Fibroblast of skin of right biceps (primary cell): ENCODE data around the gene CPLX1.

Source experiments
- DNase-seq: peaks from one replicate; pipeline ENCODE4 v3.0.0-alpha.2; 2013

CPLX1 gene

GRCh38 chr4:825971-826330, at the start of gene CPLX1:
Gene CPLX1, minus strand, starts transcription at chr4:826129. Its CDS starts 1,607 bp downstream, at chr4:824522.
- peak; percentile 22 for DNase-seq

GRCh38 chr4:874971-875817, 49.3 kb upstream of the CPLX1 start:
- no peak for DNase-seq

DNA sequence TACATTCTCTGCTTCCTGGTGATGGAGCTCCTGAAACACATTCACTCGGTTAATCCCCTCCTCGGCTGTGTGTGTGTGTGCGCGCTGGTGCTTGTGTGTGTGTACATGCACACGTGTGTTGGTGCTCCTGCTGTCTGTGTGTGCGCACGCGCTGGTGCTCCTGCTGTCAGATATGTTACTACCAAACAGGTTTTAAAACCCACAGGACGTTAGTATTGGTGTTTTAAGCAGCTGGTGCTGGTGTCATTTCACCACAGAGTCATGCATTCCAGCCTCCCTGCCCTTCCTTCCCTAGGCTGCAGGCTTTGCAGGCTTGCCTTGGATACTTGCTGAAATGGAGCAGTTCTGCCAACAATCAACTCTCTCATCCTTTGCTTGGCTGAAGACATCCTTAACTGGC, 48.1 kb upstream of the CPLX1 start:
- no peak for DNase-seq

DNA sequence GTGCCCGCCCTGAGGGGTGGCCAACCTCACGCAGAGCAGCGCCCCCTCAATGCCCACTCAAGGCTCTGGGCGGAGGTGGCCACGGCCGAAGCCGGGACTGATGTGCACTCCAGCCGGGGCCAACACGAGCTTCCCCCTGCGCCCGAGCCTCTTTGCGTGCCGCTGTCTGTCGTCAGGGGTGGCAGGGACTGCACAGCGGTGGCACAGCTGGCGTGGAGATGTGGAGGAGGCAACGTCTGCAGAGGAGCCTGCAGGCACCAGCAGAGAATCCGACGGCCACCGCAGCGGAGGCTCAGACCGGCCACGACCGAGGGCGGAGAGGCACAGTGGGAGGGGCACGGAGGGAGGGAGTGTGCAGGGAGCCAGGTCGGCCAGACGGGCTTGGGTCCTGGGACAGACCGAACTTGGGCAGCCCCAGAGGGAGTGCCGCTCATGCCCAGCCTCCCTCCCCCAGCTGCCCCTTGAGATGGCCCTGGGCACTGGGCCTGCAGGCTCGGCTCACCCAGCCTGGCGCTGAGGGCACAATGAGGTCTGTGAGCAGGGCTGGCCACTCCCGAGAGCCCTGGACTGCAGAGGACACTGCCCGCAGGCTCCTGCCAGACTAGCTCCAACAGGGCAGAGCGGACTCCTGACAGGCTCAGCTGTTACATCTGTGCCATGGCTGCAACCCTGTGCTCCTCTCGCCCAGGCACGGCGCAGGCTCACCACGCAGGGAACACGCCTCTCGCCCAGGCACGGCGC, 46.5 kb upstream of the CPLX1 start:
- no peak for DNase-seq

GRCh38 chr4:871484-871883, 45.6 kb upstream of the CPLX1 start:
- no peak for DNase-seq

GRCh38 chr4:870951-871350, 45.0 kb upstream of the CPLX1 start:
- no peak for DNase-seq

- no peak for DNase-seq
These were observed 43.8 kb upstream of the CPLX1 start for GRCh38 chr4:869776-870175.

DNA sequence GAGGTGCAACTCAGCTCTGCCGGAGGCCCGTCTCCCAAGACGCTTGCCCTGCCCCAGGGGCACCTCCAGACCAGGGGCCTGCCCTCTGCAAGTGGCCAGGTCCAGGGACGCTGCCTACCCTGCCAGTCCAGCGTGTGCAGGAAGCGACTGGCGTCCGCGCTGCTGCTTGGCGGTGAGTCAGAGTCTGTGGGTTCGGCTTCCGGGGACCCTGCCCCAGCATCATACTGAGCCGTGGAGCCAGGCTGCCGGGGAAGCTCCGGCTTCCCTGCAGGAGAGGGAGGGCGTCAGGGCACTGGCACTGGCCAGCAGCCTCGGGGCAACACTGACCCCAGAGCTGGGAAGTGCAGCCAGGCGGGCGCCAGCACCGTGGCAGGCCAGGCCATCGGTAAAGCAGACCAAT, 42.5 kb upstream of the CPLX1 start:
- DNase-seq: no peak

- DNase-seq: no peak
These were observed 41.8 kb upstream of the CPLX1 start for GRCh38 chr4:867526-868250.

DNA sequence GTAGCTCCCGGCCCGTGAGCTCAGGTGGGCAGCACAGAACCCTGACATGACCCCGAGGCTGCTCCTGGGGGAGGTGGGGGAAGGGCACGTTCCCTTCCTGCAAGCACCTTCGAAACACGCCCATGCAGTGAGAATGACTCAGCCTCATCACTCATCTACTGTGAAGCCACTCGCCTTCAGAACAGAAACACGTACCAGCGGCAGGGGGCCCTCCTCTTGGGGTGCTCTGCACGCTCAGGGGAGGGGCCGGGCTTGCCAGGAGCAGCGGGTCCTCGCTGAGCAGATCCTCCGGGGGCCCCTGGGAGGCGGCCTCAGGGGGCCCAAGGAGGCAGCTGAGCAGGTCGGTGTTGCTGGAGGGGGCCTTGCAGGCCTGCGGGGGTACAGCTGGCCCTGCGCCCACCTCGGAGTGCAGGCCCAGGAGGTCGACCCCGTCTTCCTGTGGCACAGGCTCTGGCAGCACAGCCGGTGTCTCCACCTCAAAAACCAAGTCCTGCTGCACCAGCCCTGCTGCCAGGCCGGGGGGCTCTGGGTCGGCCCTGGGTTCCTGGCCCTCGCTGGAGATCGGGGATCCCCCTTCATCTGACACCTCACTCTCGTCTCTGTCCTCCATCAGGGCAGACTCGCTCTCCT, 40.9 kb upstream of the CPLX1 start:
- peak; percentile 4 for DNase-seq

DNA sequence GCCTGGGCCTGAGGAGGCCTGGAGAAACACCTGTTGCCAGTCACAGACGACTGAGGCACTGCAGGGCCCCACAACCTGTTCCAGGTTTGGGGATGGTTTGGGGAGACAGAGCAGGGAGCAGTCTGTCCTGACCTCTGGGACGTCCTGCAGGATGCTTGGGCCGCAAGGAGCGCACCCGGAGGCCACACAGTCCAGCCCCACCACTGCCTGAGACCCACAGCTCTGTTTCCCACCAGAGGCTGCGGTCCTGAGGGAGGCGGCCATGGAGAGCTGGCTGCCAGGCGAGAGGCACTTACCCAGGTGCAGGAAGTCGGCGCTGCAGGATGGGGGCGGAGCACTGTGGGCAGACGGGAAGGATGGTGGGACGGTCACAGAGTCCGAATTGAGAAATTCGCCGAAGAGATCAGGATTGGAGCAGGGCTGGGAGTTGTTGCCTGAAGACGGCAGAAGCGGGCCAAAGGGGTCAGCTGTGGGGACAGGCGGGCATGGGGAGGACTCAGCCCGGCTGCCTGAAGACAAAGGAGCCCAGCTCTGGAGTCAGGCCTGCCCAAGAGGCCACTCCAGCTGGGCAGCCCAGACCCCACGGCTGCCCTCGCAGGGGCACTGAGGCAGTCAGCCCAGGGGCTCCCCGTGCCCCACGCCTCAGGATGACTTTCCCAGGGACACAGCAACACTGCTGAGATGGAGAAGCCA, 40.3 kb upstream of the CPLX1 start:
- no peak for DNase-seq

- DNase-seq: no peak
These were observed 39.6 kb upstream of the CPLX1 start for GRCh38 chr4:865572-865971.

GRCh38 chr4:865121-865465, 39.2 kb upstream of the CPLX1 start:
- no peak for DNase-seq

DNA sequence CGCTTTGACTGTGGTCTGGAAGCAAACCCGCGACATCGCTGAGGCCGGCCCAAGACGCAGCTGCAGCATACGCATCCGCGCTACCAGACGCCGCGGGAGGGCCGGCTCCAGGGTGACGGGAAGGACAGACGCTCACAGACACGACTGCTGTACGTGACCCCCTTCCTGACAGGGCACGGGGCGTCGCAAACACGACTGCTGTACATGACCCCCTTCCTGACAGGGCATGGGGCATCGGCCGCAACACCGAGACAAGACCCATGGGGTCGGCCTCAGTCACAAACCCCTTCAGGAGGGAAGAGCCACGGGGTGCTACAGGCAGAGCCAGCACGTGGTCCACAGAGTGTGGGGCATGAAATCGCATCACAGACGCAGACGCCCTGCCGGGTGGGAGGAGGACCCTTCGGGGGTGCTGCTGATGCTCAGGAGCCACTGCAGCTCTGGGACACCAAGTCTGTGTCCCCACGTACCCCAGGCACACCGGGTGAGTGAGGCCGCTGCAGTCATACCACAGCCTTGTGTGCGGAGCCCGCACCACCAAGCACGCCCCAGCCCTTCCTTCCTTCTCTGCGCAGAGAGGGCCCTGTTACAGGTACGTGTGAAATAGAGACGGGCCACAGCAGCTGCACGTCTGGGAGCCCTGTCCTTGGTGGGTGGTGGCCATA, 38.7 kb upstream of the CPLX1 start:
- no peak for DNase-seq

DNA sequence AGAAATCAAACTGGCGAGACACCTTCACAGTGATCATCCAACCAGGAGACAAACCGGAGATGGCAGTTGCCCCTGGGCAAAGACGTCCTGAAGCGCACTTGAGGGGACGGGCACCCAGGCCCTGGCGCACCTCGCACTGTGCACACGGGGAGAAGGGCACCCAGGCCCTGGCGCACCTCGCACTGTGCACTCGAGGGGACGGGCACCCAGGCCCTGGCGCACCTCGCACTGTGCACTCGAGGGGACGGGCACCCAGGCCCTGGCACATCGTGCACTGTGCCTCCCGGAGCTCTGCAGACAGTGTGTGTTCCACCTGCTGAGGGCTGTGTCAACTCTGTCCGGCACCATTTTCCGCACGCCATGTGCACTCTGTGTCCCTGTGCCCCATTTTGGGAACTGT, 34.6 kb upstream of the CPLX1 start:
- no peak for DNase-seq

GRCh38 chr4:859496-859895, 33.6 kb upstream of the CPLX1 start:
- DNase-seq: no peak

DNA sequence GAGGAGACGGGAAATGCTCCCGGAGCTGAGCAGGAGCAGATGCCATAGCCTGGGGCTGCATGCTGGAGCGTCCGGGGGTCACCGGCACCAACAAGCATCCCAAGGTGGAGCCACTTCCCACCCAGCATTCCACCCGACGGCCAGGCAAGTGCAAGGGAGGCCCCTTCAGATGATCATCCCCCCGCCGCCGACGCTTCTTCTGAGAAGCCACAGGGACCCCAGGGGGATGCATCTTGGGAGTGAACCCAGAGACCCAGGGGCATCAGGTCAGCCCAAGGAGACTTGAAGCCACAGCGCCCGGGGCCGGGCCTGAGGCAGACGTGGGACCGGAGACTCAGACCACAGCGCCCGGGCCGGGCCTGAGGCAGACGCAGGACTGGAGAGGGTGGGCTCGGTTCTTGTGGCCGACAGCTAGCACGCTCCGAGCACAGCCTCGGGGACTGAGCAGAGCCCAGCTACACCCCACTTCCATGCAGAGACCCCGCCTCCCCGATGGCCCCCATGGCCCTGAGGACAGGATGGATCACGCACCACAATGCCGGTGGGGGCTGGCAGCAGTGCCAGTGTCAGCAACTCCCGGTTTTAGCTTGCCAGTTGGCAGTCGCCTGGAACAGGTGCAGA, 33.0 kb upstream of the CPLX1 start:
- no peak for DNase-seq

- no peak for DNase-seq
These were observed 32.1 kb upstream of the CPLX1 start for GRCh38 chr4:858041-858481.

GRCh38 chr4:857461-857860, 31.5 kb upstream of the CPLX1 start:
- DNase-seq: no peak

GRCh38 chr4:856225-856901, 30.4 kb upstream of the CPLX1 start:
- DNase-seq: no peak

GRCh38 chr4:855880-856224, 29.9 kb upstream of the CPLX1 start:
- DNase-seq: no peak
